Amniotic epithelial cell (primary cell): ENCODE data around the gene TFF1.

Experiments used
- DNase-seq: peaks from one replicate; pipeline ENCODE4 v3.0.0-alpha.2; 2010; ENCODE audit warnings: low read depth

TFF1 gene

GRCh38 chr21:42362700-42363099, 3.6 kb downstream of the TFF1 start:
- DNase-seq: no peak

- DNase-seq: no peak
Measured at GRCh38 chr21:42362198-42362597, 4.1 kb downstream of the TFF1 start.

- no peak for DNase-seq
Measured at GRCh38 chr21:42361286-42361685, 5.0 kb downstream of the TFF1 start.

GRCh38 chr21:42360317-42360716, 6.0 kb downstream of the TFF1 start:
- no peak for DNase-seq

GRCh38 chr21:42358937-42359336, 7.4 kb downstream of the TFF1 start:
- DNase-seq: no peak

- no peak for DNase-seq
Measured at GRCh38 chr21:42358261-42358660, 8.1 kb downstream of the TFF1 start.

GRCh38 chr21:42357307-42357706, 9.0 kb downstream of the TFF1 start:
- DNase-seq: no peak

- DNase-seq: no peak
Measured at GRCh38 chr21:42356650-42357049, 9.7 kb downstream of the TFF1 start.

- DNase-seq: no peak
Measured at GRCh38 chr21:42356046-42356445, 10.3 kb downstream of the TFF1 start.

GRCh38 chr21:42353623-42354022, 12.7 kb downstream of the TFF1 start:
- DNase-seq: no peak

DNA sequence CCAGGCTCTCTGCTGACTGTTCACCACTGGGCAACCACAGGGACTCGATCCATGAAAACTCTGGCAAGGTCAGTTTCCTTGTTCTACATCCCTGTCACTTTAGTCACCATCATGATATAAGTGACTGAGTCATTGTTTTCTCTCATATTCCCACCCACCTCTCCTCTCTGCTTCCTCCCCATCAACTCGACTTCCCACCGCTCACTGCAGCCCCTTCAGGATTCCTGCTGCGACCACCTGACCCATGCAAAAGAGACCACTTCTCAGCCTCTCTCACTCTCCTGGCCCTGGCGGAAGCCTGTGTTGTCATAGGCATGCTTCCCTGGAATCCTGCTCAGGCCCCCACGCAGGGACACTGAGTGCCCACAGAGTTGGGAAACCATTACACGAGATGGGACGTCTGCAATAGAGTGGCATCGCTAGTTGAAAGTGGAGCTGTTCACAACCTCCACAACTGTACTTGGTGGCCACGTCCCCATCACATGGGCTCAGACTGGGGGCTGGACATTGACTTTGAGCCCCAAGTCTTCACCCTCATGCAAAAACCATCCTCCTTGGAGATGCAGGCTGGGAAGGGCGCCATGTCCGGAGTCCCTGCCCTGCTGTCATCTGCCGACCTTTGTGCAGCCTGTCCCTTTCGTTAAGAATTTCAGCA, 13.8 kb downstream of the TFF1 start:
- DNase-seq: no peak

DNA sequence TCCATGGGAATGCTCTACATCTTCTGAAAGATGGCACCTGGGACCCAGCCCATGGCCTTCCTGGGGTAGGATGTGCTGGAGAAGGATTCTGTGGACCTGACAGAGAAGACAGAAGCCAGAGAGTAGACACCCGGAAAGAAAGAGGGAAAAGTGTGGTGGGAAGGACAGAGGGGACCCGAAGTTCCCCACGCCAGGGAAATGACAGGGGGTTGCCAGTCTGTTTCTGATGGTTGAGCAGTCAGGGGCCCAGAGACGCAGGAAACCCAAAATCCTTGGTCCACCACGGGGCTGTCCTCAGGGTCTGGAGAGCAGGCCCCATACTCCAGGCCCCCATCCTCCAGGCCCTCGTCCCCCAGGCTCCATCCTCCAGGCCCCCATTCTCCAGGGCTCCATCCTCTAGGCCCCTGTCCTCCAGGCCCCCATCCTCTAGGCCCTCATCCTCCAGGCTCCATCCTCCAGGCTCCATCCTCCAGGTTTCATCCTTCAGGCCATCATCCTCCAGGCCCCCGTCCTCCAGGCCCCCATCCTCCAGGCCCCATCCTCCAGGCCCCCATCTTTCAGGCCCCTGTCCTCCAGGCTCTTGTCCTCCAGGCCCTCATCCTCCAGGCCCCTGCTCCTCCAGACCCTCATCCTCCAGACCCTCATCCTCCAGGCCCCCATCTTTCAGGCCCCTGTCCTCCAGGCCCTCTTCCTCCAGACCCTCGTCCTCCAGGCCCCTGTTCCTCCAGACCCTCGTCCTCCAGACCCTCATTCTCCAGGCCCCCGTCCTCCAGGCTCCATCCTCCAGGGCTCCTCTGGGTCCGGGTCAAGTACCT, 14.5 kb downstream of the TFF1 start:
- no peak for DNase-seq

- DNase-seq: no peak
Measured at GRCh38 chr21:42350927-42351426, 15.4 kb downstream of the TFF1 start, which contains the start of gene TFF2. Gene TFF2 (minus strand): TSS chr21:42350994. CDS start chr21:42350957, 37 bp downstream.

DNA sequence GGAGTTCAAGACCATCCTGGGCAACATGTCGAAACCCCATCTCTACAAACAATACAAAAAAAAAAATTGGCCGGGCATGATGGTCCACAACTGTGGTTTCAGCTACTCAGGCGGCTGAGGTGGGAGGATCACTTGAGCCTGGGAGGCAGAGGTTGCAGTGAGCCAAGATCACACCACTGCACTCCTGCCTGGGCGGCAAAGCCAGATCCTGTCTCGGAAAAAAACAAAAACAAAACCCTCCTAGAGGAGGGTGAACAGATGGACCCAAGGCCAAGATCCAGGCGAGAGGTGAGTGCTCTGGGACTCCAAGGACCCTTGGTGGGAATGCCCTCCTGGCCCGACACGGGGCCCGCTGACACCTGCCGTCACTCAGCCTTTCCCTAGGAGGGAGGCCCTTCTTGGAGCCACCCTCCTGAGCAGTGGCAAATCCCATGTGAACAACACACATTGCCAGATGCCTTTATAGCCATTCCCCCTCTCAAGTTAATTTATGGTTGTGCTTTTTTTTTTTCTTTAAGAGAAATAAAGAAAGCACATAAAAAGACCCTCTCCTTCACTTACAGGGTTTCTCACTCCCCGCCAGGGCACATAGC, 15.9 kb downstream of the TFF1 start:
- no peak for DNase-seq

DNA sequence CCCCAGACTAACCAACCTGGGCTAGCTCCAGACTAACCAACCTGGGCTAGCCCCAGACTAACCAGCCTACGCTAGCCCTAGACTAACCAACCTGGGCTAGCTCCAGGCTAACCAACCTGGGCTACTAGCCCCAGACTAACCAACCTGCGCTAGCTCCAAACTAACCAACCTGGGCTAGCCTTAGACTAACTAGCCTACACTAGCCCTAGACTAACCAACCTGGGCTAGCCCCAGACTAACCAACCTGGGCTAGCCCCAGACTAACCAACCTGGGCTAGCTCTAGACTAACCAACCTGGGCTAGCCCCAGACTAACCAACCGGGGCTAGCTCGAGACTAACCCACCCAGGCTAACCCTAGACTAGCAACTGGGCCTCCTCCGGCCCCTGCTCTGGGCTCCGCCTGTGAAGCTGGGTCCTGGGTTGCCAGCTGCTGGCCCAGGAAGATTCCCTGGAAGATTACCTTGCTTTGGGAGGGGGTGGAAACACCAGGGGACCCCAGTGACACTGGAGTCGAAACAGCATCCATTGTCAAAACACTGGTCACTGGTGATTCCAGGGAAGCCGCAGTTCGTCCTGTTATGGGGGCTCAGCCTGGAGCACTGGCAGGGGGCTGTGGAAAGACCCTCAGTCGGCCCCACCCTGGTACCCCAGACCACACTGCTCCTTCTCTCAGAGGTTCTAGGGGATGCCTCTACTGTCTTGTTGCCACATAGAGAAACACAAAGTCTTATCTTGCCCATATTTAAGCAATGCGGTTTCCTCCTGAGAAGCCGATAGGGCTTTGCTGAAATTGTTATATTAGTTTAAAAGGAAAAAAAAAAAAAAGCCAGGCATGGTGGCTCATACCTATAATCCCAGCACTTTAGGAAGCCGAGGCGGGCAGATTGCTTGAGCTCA, 16.7 kb downstream of the TFF1 start:
- DNase-seq: no peak

GRCh38 chr21:42348762-42349161, 17.6 kb downstream of the TFF1 start:
- no peak for DNase-seq

DNA sequence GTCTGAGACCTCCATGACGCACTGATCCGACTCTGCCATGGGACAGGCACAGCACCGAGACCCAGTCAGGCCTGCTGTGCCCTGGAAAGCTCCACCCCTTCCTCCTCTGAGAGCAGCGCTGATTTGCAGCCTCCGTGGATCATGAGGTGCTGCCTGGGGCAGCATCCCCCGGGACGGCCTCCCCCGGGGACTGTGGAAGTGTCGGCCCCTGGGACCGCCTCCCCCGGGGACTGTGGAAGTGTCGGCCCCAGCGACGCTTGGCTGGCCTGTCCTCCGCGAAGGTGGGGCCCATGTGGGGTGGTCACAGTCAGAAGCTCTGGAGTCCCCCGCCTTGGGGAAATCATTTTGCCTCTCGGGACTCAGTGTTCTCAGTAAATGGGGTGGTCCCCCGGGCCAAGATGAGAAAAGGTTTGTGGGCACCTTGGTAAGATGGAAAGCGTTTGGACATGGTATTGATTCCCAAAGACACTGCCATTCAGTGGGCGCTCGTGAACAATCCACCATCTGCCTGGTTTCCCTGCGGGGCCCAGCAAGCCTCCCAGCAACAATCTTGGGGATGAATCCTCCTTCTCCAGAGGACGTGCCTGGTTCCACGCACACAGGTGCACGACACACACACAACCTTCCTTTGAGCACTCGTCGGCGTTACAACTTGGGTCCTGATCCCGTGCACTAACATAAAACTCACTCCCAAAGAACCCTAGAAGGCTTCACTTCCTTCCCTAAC, 18.6 kb downstream of the TFF1 start:
- DNase-seq: no peak

DNA sequence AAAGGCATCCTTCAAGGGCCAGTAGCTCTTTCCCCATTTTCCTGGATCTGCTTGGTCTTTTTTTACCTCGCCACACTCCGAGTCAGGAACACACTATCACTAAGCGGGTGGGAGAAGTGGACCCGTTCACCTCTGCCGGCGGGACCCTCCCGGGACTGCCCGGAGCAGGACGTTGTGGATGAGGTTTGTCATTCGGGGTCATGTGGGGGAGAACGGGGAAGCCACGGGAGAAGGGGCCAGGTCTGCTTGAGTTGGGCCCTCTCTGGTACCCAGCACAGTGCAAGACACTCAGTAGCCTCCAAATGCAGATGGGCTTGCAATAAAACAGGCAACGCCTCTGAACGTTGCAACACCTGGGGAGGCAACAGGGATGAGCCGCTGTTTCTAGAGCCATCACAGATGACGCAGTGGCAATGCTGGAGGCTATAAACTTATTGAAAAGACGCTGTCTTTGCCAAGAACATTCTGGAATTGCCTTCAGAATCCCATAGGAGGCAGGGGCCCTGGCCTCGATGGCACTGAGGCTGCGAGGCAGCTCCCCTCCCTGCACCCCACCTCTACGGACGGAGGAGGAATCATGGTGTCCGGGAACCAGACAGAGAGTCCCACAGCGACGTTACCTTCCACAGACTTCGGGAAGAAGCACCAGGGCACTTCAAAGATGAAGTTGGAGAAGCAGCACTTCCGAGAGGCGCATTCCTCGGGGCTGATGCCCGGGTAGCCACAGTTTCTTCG, 19.3 kb downstream of the TFF1 start:
- DNase-seq: no peak

DNA sequence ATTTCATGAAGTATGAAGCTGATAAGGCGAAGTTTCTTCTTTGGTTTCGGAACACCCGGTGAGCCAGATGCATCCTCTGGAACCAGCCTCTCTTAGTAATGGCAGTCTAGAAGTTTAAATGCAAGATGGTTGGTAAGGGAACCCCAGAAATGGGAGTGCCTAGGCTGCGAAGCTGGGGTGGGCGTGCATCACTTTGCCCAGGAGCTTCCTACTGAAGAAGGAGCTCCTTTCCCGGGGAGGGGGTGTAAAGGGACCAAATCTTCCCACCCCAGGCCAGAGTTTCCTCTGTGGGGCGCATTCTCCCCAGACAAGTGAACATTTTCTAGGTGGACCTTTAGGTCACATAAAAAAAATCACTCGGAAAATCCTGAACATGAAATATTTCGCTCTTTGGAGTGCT, 19.9 kb downstream of the TFF1 start:
- DNase-seq: no peak

- no peak for DNase-seq
Measured at GRCh38 chr21:42344631-42345030, 21.7 kb downstream of the TFF1 start.
